Measurements from ENCODE around the gene UBL4A. TPM values are rescaled to one million over a fixed set of nuclear protein-coding genes. Genes with fewer than 3 reads are reported as not detected.
A peak's percentile ranks its signal among the peaks of the same experiment; 100 is the strongest.

Gene UBL4A
- total and polyA plus RNA-seq, 2 of the 13 experiments (the other 11 are each of a cell fraction or from before 2014, with no cell fraction given): 16.8 to 25.5 TPM

- intact Hi-C loops (cut with micrococcal nuclease; ENCODE audit: unreplicated experiment) (loop anchor here (1.0 kb wide), 1 partner anchor 161 kb away; no protein-coding TSS in a partner anchor), in situ Hi-C loops (cut with HindIII; ENCODE audit: extremely low pct_ligation_motif_present, low pct_unique_long_range_greater_than_20kb) (loop anchor here (25.0 kb wide), 1 partner anchor 122 kb away; the partner anchor contains the start of genes DNASE1L1 and TAFAZZIN)
- no peak overlapping the region for H2AFZ ChIP-seq (ENCODE audit: low read length)
- H3K79me2 ChIP-seq (ENCODE audit: insufficient read depth, low read length): peaks cover 4% of the 10 kb centered on the region
- ChIA-PET CTCF (ENCODE audit: low intra/inter-chr PET ratio, low total read pairs) (interaction anchor here (0.9 to 3.9 kb wide), 9 partner anchors 48 to 398 kb away, joined by 3 to 55 read pairs (median 4); partner anchors contain the start of genes FLNA and UBL4A), POLR2A (no interaction called here)
- no TSS peak for BruUV-seq (replicated peaks)
- H3K36me3 ChIP-seq (replicated peaks in 1 of 2; ENCODE audit: control insufficient read depth in 1 of 2, insufficient read depth in 2 of 2, low read length in 2 of 2): peaks cover 4 to 13% of the 10 kb centered on the region in 2 experiments; a peak in 3 of 5 replicates
- no peaks in the 10 kb centered on the region for H3K9me3 ChIP-seq (ENCODE audit: low read length)
- peaks cover 28% of the 10 kb centered on the region for H3K4me1 ChIP-seq (ENCODE audit: insufficient read depth, low read length)
- no peak overlapping the region for H3K4me2 ChIP-seq (ENCODE audit: low read depth, low read length)
- DNase-seq (ENCODE audit: low spot score) (peak; percentile 56), FAIRE-seq (peak; percentile 53), ATAC-seq (peak; percentile 83)
- WGBS (ENCODE audit: low lambda C conversion rate): 100% methylated on average over 1 of the region's 34 CpGs
- no peak overlapping the region for H3K4me3 ChIP-seq (replicated peaks in 1 of 3; ENCODE audit: insufficient read depth in 1 of 3, low read depth in 2 of 3, low read length in 3 of 3)
- no peaks in the 10 kb centered on the region for H3K27me3 ChIP-seq (ENCODE audit: control insufficient read depth in 1 of 2, insufficient read depth in 2 of 2, low read length in 2 of 2)
- H3K9ac ChIP-seq (ENCODE audit: insufficient read depth, low read depth, low read length): no peak overlapping the region
- no peak overlapping the region for H3K27ac ChIP-seq (ENCODE audit: extremely low read length, insufficient read depth, low read length)
- H4K20me1 ChIP-seq (ENCODE audit: insufficient read depth, low read length): no peaks in the 10 kb centered on the region
- TF ChIP-seq ZNF737 (CRISPR knock-in tag; IDR thresholded peaks at IDR 0.05; ENCODE audit: borderline replicate concordance): no peak
- peak; percentile 78 to 83; a peak in 2 of 4 replicates for TF ChIP-seq HMGXB4 (CRISPR knock-in tag; IDR thresholded peaks at IDR 0.05; ENCODE audit: borderline replicate concordance in 1 of 2, low read depth in 1 of 2)
- TF ChIP-seq KDM3A (CRISPR knock-in tag; IDR thresholded peaks at IDR 0.05; ENCODE audit: low read depth): peak; percentile 98
- peak; percentile 55; the same call in 1 of the 3 replicates for TF ChIP-seq MXI1 (IDR thresholded peaks at IDR 0.05; ENCODE audit: borderline replicate concordance, low read depth, low read length)
- TF ChIP-seq KLF6 (CRISPR knock-in tag; IDR thresholded peaks at IDR 0.05): 0 out of 2 replicates have a peak, but pooled peaks have one; percentile 27
- no peak for TF ChIP-seq ATF6 (CRISPR knock-in tag; conservative IDR thresholded peaks at IDR 0.05)
- 0 out of 2 replicates have a peak, but pooled peaks have one; percentile 31 for TF ChIP-seq KAT7 (CRISPR knock-in tag; IDR thresholded peaks at IDR 0.05; ENCODE audit: borderline replicate concordance)
- peak; percentile 23; the same call in 1 of the 2 replicates for TF ChIP-seq HNF1B (CRISPR knock-in tag; IDR thresholded peaks at IDR 0.05)
- peak; percentile 40; the same call in 1 of the 2 replicates for TF ChIP-seq GATAD1 (CRISPR knock-in tag; IDR thresholded peaks at IDR 0.05)
- no peak for TF ChIP-seq LCORL (IDR thresholded peaks at IDR 0.05)
- TF ChIP-seq LCORL (CRISPR knock-in tag; IDR thresholded peaks at IDR 0.05): 0 out of 2 replicates have a peak, but pooled peaks have one; percentile 17
- TF ChIP-seq ZNF205 (CRISPR knock-in tag; IDR thresholded peaks at IDR 0.05): 0 out of 2 replicates have a peak, but pooled peaks have one; percentile 28
- TF ChIP-seq AGO2 (optimal IDR thresholded peaks at IDR 0.05; ENCODE audit: low read depth, low read length): peak; percentile 8
- peak; percentile 45; the same call in 1 of the 2 replicates for TF ChIP-seq SALL1 (CRISPR knock-in tag; IDR thresholded peaks at IDR 0.05)
- TF ChIP-seq SMARCC2 (IDR thresholded peaks at IDR 0.05): no peak
- TF ChIP-seq ZNF614 (CRISPR knock-in tag; IDR thresholded peaks at IDR 0.05; ENCODE audit: borderline replicate concordance): no peak
- peak; percentile 65 for TF ChIP-seq CEBPG (CRISPR knock-in tag; IDR thresholded peaks at IDR 0.05)
- no peak for TF ChIP-seq ZNF850 (CRISPR knock-in tag; conservative IDR thresholded peaks at IDR 0.05)
Measured at GRCh38 chrX:154534526-154535322, 48.3 kb upstream of the UBL4A start.
